ENCODE data around the gene GRIP2. TPM values are rescaled to one million over a fixed set of nuclear protein-coding genes. Genes with fewer than 3 reads are reported as not detected.

GRIP2 gene
- total RNA-seq, 1 donor from 2014 or later = not detected

- Histone ChIP-seq H3K4me2 (no peak overlapping the region), H3K79me2 (ENCODE audit: low read depth) (no peaks in the 10 kb centered on the region), H3K4me3 (no peak overlapping the region), H3K4me1 (no peaks in the 10 kb centered on the region), H3K36me3 (no peaks in the 10 kb centered on the region), H3K27me3 (no peaks in the 10 kb centered on the region), H2AFZ (replicated peaks) (no peak overlapping the region), H3K27ac (no peak overlapping the region), H4K20me1 (ENCODE audit: low read depth) (no peaks in the 10 kb centered on the region), H3K9ac (no peak overlapping the region), H3F3A (ENCODE audit: low read depth) (no peaks in the 10 kb centered on the region), H3K9me3 (ENCODE audit: low read depth) (no peaks in the 10 kb centered on the region)
- Mint-ChIP-seq H3K27ac (no peak overlapping the region), H3K9me3 (no peaks in the 10 kb centered on the region), H3K4me1 (no peaks in the 10 kb centered on the region), H3K27me3 (ENCODE audit: insufficient read depth, low read depth) (no peaks in the 10 kb centered on the region), H3K4me3 (no peak overlapping the region), H3K36me3 (peaks cover 5% of the 10 kb centered on the region)
- TF ChIP-seq, protein P1, sequence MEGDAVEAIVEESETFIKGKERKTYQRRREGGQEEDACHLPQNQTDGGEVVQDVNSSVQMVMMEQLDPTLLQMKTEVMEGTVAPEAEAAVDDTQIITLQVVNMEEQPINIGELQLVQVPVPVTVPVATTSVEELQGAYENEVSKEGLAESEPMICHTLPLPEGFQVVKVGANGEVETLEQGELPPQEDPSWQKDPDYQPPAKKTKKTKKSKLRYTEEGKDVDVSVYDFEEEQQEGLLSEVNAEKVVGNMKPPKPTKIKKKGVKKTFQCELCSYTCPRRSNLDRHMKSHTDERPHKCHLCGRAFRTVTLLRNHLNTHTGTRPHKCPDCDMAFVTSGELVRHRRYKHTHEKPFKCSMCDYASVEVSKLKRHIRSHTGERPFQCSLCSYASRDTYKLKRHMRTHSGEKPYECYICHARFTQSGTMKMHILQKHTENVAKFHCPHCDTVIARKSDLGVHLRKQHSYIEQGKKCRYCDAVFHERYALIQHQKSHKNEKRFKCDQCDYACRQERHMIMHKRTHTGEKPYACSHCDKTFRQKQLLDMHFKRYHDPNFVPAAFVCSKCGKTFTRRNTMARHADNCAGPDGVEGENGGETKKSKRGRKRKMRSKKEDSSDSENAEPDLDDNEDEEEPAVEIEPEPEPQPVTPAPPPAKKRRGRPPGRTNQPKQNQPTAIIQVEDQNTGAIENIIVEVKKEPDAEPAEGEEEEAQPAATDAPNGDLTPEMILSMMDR (IDR thresholded peaks at IDR 0.05) = no peak
- no peak for TF ChIP-seq EZH2 (IDR thresholded peaks at IDR 0.05)
- no peak for DNase-seq (ENCODE audit: low spot score)
These were observed 51.7 kb downstream of the GRIP2 start for GRCh38 chr3:14488286-14489041.

DNA sequence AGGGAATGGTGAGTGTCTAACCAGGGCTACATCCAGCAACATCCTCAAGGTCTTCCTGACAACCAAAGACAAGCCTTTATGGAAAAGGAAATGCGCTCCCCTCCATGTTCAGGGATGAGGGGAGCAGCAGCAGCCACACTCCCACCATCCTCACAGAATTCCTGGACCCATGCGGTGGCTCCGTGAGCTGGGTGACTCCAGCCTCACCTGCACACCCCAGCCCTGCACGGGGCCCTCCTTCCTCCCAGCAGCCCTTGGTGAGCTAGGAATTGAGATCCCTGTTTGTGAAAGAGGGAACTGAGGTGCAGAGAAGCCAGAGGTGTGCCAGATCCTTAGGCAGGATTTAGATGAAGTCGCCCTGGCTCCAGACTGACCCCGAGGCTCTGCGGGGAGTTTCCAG lies 52.3 kb downstream of the GRIP2 start:
- no peaks in the 10 kb centered on the region for H3K9me3 ChIP-seq (ENCODE audit: low read depth)
- H3K27ac Mint-ChIP-seq = no peak overlapping the region
- no peaks in the 10 kb centered on the region for H3K36me3 ChIP-seq
- H3K27me3 ChIP-seq = no peaks in the 10 kb centered on the region
- H3K4me1 Mint-ChIP-seq = no peaks in the 10 kb centered on the region
- H3K4me1 ChIP-seq = no peaks in the 10 kb centered on the region
- H3K27me3 Mint-ChIP-seq (ENCODE audit: insufficient read depth, low read depth) = no peaks in the 10 kb centered on the region
- H4K20me1 ChIP-seq (ENCODE audit: low read depth) = no peaks in the 10 kb centered on the region
- no peaks in the 10 kb centered on the region for H3K79me2 ChIP-seq (ENCODE audit: low read depth)
- no peak overlapping the region for H2AFZ ChIP-seq (replicated peaks)
- no peak overlapping the region for H3K27ac ChIP-seq
- H3F3A ChIP-seq (ENCODE audit: low read depth) = no peaks in the 10 kb centered on the region
- no peak for DNase-seq (ENCODE audit: low spot score)
- no peak overlapping the region for H3K4me3 ChIP-seq
- H3K4me3 Mint-ChIP-seq = no peak overlapping the region
- no peak overlapping the region for H3K4me2 ChIP-seq
- H3K9ac ChIP-seq = no peak overlapping the region
- peaks cover 7% of the 10 kb centered on the region for H3K36me3 Mint-ChIP-seq
- H3K9me3 Mint-ChIP-seq = no peaks in the 10 kb centered on the region
- TF ChIP-seq EZH2 (IDR thresholded peaks at IDR 0.05) (no peak), EZH2phosphoT487 (IDR thresholded peaks at IDR 0.05) (no peak)
- TF ChIP-seq, protein P1 (IDR thresholded peaks at IDR 0.05) = no peak

- Mint-ChIP-seq H3K4me1 (no peaks in the 10 kb centered on the region), H3K27ac (no peak overlapping the region), H3K9me3 (no peaks in the 10 kb centered on the region), H3K4me3 (no peak overlapping the region), H3K27me3 (ENCODE audit: insufficient read depth, low read depth) (no peaks in the 10 kb centered on the region), H3K36me3 (peaks cover 7% of the 10 kb centered on the region)
- Histone ChIP-seq H3F3A (ENCODE audit: low read depth) (no peaks in the 10 kb centered on the region), H3K9me3 (ENCODE audit: low read depth) (no peaks in the 10 kb centered on the region), H3K4me3 (no peak overlapping the region), H3K79me2 (ENCODE audit: low read depth) (no peaks in the 10 kb centered on the region), H3K9ac (no peak overlapping the region), H3K4me2 (no peak overlapping the region), H2AFZ (replicated peaks) (no peak overlapping the region), H4K20me1 (ENCODE audit: low read depth) (no peaks in the 10 kb centered on the region), H3K4me1 (no peaks in the 10 kb centered on the region), H3K36me3 (no peaks in the 10 kb centered on the region), H3K27me3 (no peaks in the 10 kb centered on the region), H3K27ac (no peak overlapping the region)
- DNase-seq (ENCODE audit: low spot score) = no peak
- TF ChIP-seq EZH2phosphoT487 (IDR thresholded peaks at IDR 0.05) (no peak), EZH2 (IDR thresholded peaks at IDR 0.05) (no peak)
- TF ChIP-seq, protein P1 (IDR thresholded peaks at IDR 0.05) = no peak
These were observed 53.1 kb downstream of the GRIP2 start for GRCh38 chr3:14487086-14487485.
